Endothelial cell of umbilical vein (primary cell): ENCODE data around the gene TMEM176A. TPM values are rescaled to one million over a fixed set of nuclear protein-coding genes. Genes with fewer than 3 reads are reported as not detected.

Experiments used
- BruUV-seq: library from RNA; stranded (reverse); fragments of 400-500 nt; replicated peaks from 2 replicates; lab custom pipeline; 2021; lab: Mats Ljungman, UMichigan
- CTCF ChIA-PET: fragments of 300-600, 350-600 bp; sonication (Branson Sonifier 250); formaldehyde crosslinking; loops from one replicate; lab custom pipeline; 2021; ENCODE audit warnings: antibody characterized with exemption, inconsistent platforms; lab: Charles Lee
- POLR2A ChIA-PET: fragments of 300-600, 350-600 bp; sonication (Branson Sonifier 250); formaldehyde crosslinking; loops from one replicate; lab custom pipeline; 2021; ENCODE audit warnings: antibody characterized with exemption, inconsistent platforms; lab: Charles Lee
- DNase-seq: peaks from one replicate; pipeline ENCODE4 v3.0.0-alpha.2; 2011; ENCODE audit warnings: low read depth, low spot score
- FAIRE-seq: peaks from 2 replicates; lab custom pipeline; 2011; peaks lifted over from hg19 to GRCh38; lab: Jason Lieb, UNC
- H2AFZ ChIP-seq: 2 replicates; pipeline ENCODE4 v1.6.0; 2012; ENCODE audit warnings: low read depth, low read length, control low read depth, inconsistent platforms
- H3K27ac ChIP-seq: 2 replicates; pipeline ENCODE4 v1.5.1; 2011; ENCODE audit warnings: low read depth, mild to moderate bottlenecking, control low read depth, low read length, moderate library complexity; ENCODE audit not compliant: insufficient read depth
- H3K27me3 ChIP-seq, 2 experiments: 2 replicates each; pipeline versions ENCODE4 v1.6.0 to v1.6.1; 2011; ENCODE audit warnings: low read length in 2 of 2, mixed read lengths in 1 of 2; ENCODE audit not compliant: control insufficient read depth in 2 of 2, insufficient read depth in 2 of 2
- H3K36me3 ChIP-seq, 2 experiments: 2 replicates in 1 of 2; 3 replicates in 1 of 2; pipeline ENCODE4 v1.5.1; 2011; ENCODE audit warnings: low read length in 2 of 2, mild to moderate bottlenecking in 1 of 2, moderate library complexity in 1 of 2; ENCODE audit not compliant: control insufficient read depth in 2 of 2, insufficient read depth in 2 of 2; ENCODE audit errors: extremely low read depth in 1 of 2
- H3K4me1 ChIP-seq: 3 replicates; pipeline ENCODE4 v1.5.1; 2011; ENCODE audit warnings: mild to moderate bottlenecking, low read length; ENCODE audit not compliant: control insufficient read depth, insufficient read depth; ENCODE audit errors: extremely low read depth
- H3K4me2 ChIP-seq: 2 replicates; pipeline ENCODE4 v1.6.1; 2011; ENCODE audit warnings: low read length, control low read depth, mixed read lengths; ENCODE audit not compliant: insufficient read depth
- H3K4me3 ChIP-seq, 3 experiments: fragments of 200-600 bp in 1 of 3; sonication (generic), shearing (Covaris generic) in 1 of 3; replicated peaks in 1 of 3; 2 replicates each; pipeline ENCODE4 v1.5.1; 2011 to 2016; ENCODE audit warnings: control low read depth in 3 of 3, low read length in 3 of 3, mild to moderate bottlenecking in 2 of 3, inconsistent platforms in 1 of 3, low read depth in 1 of 3, moderate library complexity in 1 of 3; ENCODE audit not compliant: insufficient read depth in 1 of 3
- H3K79me2 ChIP-seq: 2 replicates; pipeline ENCODE4 v1.6.0; 2012; ENCODE audit warnings: low read length, inconsistent platforms; ENCODE audit not compliant: control insufficient read depth, insufficient read depth
- H3K9ac ChIP-seq: replicated peaks from 2 replicates; pipeline ENCODE3; 2011; ENCODE audit warnings: low read length, control low read depth; ENCODE audit not compliant: insufficient read depth; ENCODE audit errors: extremely low read depth
- H3K9me1 ChIP-seq: replicated peaks from 3 replicates; pipeline ENCODE4 v1.6.0; 2011; ENCODE audit warnings: mild to moderate bottlenecking, low read length; ENCODE audit not compliant: control insufficient read depth, insufficient read depth; ENCODE audit errors: extremely low read depth
- H3K9me3 ChIP-seq: replicated peaks from 2 replicates; pipeline ENCODE4 v1.5.1; 2012; ENCODE audit warnings: low read length, inconsistent platforms; ENCODE audit not compliant: control insufficient read depth, insufficient read depth
- H4K20me1 ChIP-seq: replicated peaks from 2 replicates; pipeline ENCODE3; 2011; ENCODE audit warnings: mild to moderate bottlenecking, low read length; ENCODE audit not compliant: control insufficient read depth, insufficient read depth; ENCODE audit errors: extremely low read depth
- EZH2 ChIP-seq: IDR thresholded peaks from 2 replicates; pipeline ENCODE4 v1.6.1; 2012; ENCODE audit warnings: borderline replicate concordance, low read depth, mild to moderate bottlenecking, moderate library complexity, low read length, inconsistent platforms; ENCODE audit not compliant: severe bottlenecking
- FOS ChIP-seq: IDR thresholded peaks from 2 replicates; pipeline ENCODE4 v1.6.1; 2011; ENCODE audit warnings: mild to moderate bottlenecking, low read length, moderate library complexity, borderline replicate concordance; ENCODE audit not compliant: insufficient read depth
- GATA2 ChIP-seq: IDR thresholded peaks from 2 replicates; pipeline ENCODE4 v1.7.0; 2011; ENCODE audit warnings: low read depth, mild to moderate bottlenecking, moderate library complexity, mixed read lengths, low read length; ENCODE audit not compliant: insufficient read length, insufficient read depth
- JUN ChIP-seq: IDR thresholded peaks from 2 replicates; pipeline ENCODE4 v1.6.1; 2011; ENCODE audit warnings: borderline replicate concordance, low read depth; ENCODE audit not compliant: insufficient read length, insufficient read depth
- MYC ChIP-seq: IDR thresholded peaks from one replicate; pipeline ENCODE4 v1.6.1; 2011; ENCODE audit warnings: mild to moderate bottlenecking, low read depth, low read length
- POLR2A ChIP-seq: IDR thresholded peaks from 2 replicates; pipeline ENCODE4 v1.6.1; 2012; ENCODE audit warnings: low read depth, mild to moderate bottlenecking, control low read depth, low read length
- POLR2AphosphoS5 ChIP-seq: IDR thresholded peaks from 2 replicates; pipeline ENCODE4 v1.6.1; 2012; ENCODE audit warnings: low read depth, mild to moderate bottlenecking, control low read depth, low read length, moderate library complexity; ENCODE audit not compliant: insufficient read depth
- dilution Hi-C: fragments of 300-500 bp; cut with MboI; formaldehyde crosslinking; loops from one replicate; pipeline ENCODE4 v1.15.0; 2019; ENCODE audit warnings: low sequenced_read_pairs; ENCODE audit not compliant: extremely low pct_ligation_motif_present
- intact Hi-C: fragments of 100-400 bp; cut with micrococcal nuclease; formaldehyde crosslinking; loops from one replicate; pipeline ENCODE4 v1.10.0; 2022
- polyA plus RNA-seq, 4 experiments: library from polyadenylated mRNA; depleted of rRNA in 3 of 4; stranded (reverse) in 3 of 4; unstranded in 1 of 4; fragments of >200 nt; gene quantifications; 2 replicates each; pipeline versions ENCODE4 v1.2.1 to v1.2.3, GENCODE V29; 2011 to 2012; ENCODE audit warnings: missing spikeins in 1 of 4
- total RNA-seq: library from RNA; stranded (reverse); gene quantifications from 2 replicates; pipeline ENCODE4 v1.2.3, GENCODE V29; 2021
- TF ChIP-seq, protein P1 (sequence below), 2 donors: IDR thresholded peaks; 1 replicate in 1 of 2; 2 replicates in 1 of 2; pipeline ENCODE4 v1.5.1; 2011; ENCODE audit warnings: low read length in 2 of 2, mild to moderate bottlenecking in 2 of 2, moderate library complexity in 2 of 2, control low read depth in 1 of 2, inconsistent platforms in 1 of 2, low read depth in 1 of 2; ENCODE audit not compliant: insufficient read depth in 1 of 2; ENCODE audit errors: extremely low read depth in 1 of 2
- TF ChIP-seq, protein P2 (sequence below): IDR thresholded peaks from 2 replicates; pipeline ENCODE4 v1.6.1; 2011; ENCODE audit not compliant: insufficient read depth, insufficient read length

Gene TMEM176A
- total and polyA plus RNA-seq, 2 donors (not counting 3 experiments of a cell fraction or from before 2014, with no cell fraction given) = not detected

DNA sequence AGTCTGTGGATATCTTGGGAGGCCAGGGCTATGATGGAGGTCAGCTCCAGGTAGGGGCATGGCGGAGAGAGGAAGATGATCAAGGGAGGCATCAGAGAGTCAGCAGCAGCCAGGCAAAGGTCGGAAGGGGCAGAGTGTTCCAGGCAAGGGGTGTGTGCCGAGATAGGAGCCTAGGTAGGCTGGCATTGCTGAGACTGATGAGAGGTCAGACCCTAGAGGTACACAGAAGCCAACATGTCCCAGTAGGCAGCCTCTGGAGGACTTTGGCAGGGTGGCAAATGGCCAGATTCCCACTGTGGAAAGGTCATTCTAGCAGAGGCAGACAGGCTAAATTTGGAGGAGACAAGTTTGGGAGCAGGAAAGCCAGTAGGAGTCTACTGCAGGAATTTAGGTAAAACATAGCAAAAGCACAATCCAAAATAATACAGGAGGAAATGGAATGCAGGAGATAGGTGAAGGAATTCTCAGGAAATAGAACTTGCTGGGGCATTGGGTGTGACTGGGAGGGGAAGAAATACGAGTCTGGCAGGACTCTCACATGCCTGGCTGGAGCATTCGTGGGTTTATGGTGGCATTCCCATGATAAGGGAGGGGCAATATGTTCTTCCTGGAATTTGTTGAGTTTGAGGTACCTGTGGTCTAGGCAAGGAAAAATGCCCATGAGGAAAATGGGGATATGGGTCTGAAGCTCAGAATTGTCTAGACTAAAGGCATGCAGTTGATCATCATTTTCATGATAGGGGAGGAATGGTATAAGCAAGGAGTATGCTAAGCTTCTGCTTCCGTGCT lies 25.7 kb downstream of the TMEM176A start:
- CTCF ChIA-PET = interaction anchor here (1.7 kb wide), 1 partner anchor 50 kb away, joined by 5 read pairs; no protein-coding TSS in a partner anchor
- no peaks in the 10 kb centered on the region for H3K79me2 ChIP-seq
- DNase-seq (no peak), FAIRE-seq (no peak)
- dilution Hi-C loops (no loop called here), intact Hi-C loops (no loop called here)
- H3K9me3 ChIP-seq = no peaks in the 10 kb centered on the region
- no peak overlapping the region for H3K4me3 ChIP-seq
- H3K27ac ChIP-seq = no peak overlapping the region
- POLR2A ChIA-PET = no interaction called here
- BruUV-seq = no TSS peak
- H3K9me1 ChIP-seq = no peaks in the 10 kb centered on the region
- H3K27me3 ChIP-seq = peaks cover 3 to 15% of the 10 kb centered on the region in 2 experiments
- H3K36me3 ChIP-seq = no peaks in the 10 kb centered on the region
- TF ChIP-seq EZH2 (no peak), POLR2A (no peak)
- no peaks in the 10 kb centered on the region for H4K20me1 ChIP-seq
- H3K4me2 ChIP-seq = no peak overlapping the region
- H3K4me1 ChIP-seq = no peaks in the 10 kb centered on the region
- no peak overlapping the region for H2AFZ ChIP-seq
- no peak overlapping the region for H3K9ac ChIP-seq

DNA sequence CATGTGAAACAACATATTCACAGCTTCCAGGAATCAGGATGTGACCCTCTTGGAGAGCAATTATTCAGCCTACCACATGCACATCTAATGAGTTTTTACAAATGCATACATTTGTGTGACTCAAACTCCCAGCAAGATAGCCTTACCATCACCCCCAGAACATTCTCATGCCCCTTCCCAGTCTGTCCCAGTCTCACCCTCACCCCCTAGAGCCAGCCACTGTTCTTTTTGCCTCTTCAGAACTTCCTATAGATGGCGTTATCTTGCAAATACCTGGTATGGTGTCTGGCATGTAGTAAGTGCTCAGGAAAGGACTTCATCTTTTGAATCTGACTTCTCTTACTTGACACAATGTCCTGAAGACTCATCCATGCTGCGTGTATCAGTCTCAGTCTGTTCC lies 27.8 kb downstream of the TMEM176A start:
- H3K4me3 ChIP-seq = no peak overlapping the region
- H3K27ac ChIP-seq = no peak overlapping the region
- H3K27me3 ChIP-seq = peaks cover 3 to 16% of the 10 kb centered on the region in 2 experiments
- intact Hi-C loops = no loop called here
- no peaks in the 10 kb centered on the region for H3K36me3 ChIP-seq
- no peaks in the 10 kb centered on the region for H3K79me2 ChIP-seq
- ChIA-PET POLR2A (no interaction called here), CTCF (no interaction called here)
- H3K4me1 ChIP-seq = no peaks in the 10 kb centered on the region
- no peak for FAIRE-seq
- H2AFZ ChIP-seq = no peak overlapping the region
- no peak for TF ChIP-seq EZH2
- TF ChIP-seq POLR2AphosphoS5 = no peak
- TF ChIP-seq MYC = no peak
- TF ChIP-seq FOS = no peak
- TF ChIP-seq, protein P1, sequence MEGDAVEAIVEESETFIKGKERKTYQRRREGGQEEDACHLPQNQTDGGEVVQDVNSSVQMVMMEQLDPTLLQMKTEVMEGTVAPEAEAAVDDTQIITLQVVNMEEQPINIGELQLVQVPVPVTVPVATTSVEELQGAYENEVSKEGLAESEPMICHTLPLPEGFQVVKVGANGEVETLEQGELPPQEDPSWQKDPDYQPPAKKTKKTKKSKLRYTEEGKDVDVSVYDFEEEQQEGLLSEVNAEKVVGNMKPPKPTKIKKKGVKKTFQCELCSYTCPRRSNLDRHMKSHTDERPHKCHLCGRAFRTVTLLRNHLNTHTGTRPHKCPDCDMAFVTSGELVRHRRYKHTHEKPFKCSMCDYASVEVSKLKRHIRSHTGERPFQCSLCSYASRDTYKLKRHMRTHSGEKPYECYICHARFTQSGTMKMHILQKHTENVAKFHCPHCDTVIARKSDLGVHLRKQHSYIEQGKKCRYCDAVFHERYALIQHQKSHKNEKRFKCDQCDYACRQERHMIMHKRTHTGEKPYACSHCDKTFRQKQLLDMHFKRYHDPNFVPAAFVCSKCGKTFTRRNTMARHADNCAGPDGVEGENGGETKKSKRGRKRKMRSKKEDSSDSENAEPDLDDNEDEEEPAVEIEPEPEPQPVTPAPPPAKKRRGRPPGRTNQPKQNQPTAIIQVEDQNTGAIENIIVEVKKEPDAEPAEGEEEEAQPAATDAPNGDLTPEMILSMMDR (IDR thresholded peaks at IDR 0.05; ENCODE audit: extremely low read depth in 1 of 2, insufficient read depth in 1 of 2, low read depth in 1 of 2, low read length in 2 of 2) = no peak
- TF ChIP-seq, protein P2, sequence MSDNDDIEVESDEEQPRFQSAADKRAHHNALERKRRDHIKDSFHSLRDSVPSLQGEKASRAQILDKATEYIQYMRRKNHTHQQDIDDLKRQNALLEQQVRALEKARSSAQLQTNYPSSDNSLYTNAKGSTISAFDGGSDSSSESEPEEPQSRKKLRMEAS = no peak
- TF ChIP-seq POLR2A = no peak
- TF ChIP-seq GATA2 = no peak
- TF ChIP-seq JUN = no peak
- dilution Hi-C loops = no loop called here
- DNase-seq = no peak
- no peak overlapping the region for H3K4me2 ChIP-seq
- no peaks in the 10 kb centered on the region for H3K9me1 ChIP-seq
- H4K20me1 ChIP-seq = no peaks in the 10 kb centered on the region
- H3K9ac ChIP-seq = no peak overlapping the region
- no TSS peak for BruUV-seq
- H3K9me3 ChIP-seq = no peaks in the 10 kb centered on the region
